NCI-H774 (cell line): Measurements from ENCODE around the gene FZD8.

Source experiments
- DNase-seq: peaks from one replicate; lab custom pipeline; 2025; lab: John Stamatoyannopoulos, UW

FZD8 gene

DNA sequence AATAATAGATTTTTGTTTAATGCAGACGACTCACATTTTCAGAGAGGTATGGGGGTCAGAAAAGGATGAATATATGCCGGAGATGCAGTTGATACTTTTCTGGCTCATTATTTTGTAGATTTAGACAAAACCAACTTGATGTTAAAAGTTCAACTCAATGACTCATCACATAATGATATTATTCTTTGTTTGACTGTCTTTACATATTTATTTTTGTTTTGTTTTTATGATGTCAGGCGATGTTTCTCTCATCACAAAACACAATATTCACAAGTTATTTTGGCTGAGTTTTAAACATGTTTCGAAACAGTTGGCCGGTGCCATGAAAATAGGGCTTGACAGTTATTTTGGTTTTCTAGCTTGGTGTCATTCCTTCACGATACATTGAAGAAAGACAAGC, 35.7 kb downstream of the FZD8 start:
- no peak for DNase-seq

DNA sequence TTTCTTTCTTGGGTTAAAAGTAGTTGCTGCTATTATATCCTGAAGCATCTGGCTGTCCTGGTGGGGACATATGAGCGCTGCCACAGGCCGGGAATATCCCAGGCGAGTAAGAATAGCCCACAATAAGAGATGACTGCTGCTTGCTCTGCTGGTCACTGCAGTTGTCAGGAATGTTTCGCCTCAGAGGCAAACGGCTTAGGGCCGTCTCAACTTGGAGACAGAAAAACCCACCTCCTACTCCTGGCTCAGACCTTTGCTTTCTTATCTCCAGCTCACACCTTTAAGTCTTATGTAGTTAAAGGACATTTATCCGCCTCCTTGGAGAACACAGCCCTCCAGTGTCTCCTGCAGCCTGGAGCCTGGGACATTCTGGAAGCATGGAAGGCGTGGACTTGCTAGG, 36.9 kb downstream of the FZD8 start, which contains the start of gene GJD4:
Gene GJD4 (plus strand): TSS at position 151 of the 400 bp plus-strand sequence. CDS start 227 bp downstream, at position 378.
- DNase-seq = no peak

DNA sequence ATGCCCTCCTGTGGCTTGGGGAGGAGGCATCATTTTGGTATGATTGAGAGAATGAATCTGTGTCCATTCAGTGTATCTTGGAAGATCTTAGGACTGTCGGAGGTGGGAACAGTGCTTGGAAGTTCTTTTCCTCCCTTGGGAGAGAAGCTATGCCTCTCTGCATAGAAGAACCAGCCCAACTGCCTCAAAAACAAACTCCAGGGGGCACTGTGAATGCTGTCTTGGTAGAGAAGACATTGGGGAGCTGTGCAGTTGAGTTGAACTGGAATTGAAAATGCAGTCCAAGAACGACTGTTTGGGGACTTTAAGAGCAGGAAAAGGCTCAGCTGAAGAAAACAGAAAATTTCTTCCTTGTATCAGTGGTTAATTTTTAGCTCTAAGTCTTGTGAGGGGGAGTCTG, 41.9 kb downstream of the FZD8 start:
- DNase-seq = no peak

DNA sequence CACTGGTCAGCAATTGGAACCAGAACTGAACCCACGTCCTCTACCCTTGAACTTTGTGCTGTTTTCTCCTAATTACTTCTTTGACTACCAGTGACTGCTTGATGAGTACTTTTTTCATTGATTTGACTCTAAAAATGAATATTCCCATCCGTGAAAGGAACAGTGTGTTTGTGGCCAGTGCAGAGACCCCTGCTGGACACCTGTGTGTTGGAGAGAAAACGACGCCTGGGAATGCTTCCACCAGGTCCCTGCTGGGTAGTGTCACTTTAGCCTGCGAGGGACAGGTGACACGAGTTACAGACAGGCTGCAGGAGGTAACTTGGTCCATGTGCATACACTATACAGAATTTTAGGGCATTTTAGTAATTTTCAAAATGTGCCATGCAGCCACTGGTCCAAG, 43.7 kb downstream of the FZD8 start:
- DNase-seq = no peak

DNA sequence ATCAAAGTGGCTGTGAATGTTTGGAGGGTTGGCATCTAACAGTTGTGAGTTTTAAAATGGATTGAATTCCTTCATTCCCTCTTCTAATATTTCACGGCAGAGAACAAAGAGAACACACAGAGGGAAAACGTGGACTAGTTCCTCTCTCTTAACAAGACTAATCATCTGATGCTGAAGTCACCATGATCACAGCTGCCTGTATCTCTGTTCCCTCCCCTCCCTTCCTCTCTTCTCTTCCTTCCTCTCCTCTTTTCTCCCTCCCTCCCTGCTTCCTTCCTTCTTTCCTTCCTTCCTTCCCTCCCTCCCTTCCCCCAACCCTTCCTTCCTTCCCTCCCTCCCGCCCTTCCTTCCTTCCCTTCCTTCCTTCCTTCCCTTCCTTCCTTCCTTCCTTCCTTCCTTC, 47.0 kb downstream of the FZD8 start:
- no peak for DNase-seq

DNA sequence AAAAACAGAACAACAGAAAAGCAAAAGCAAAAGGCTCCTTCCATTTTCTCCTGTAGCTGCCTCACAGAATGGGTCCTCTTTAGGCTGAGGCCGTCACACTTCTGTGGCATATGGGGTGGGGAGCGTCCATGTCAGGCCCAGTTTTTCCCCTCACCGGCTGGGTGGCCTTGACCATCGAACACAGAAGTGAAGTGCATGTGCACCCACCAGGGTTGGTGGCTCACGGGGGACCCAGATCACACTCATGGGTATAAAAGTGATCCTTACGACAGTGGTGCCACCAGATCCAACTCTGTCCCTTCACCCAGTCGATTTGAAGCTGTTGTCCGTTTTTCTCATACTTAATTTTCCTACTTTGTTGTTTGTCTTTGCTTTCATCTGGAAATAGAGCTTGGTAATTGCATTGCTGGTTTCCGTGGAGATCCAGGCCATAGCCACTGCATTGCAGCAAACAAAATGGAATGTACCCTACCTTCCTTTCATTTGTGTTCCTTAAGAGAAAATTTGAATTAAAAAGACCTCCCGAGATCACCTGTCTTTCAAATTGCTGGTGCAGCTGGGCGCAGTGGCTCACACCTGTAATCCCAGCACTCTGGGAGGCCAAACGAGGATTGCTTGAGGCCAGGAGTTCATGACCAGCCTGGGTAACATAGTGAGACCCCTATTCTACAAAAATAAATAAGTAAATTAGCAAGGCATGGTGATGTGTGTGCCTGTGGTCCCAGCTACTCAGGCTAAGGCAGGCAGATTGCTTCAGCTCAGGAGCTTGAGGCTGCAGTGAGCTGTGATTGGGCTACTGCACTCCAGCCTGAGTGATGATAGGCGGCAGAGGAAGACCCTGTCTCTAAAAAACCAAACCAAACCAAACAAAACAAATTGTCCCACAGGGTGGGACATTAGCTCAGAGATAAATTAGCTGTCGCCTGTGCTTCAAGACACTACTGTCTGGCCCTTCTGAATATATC, 47.7 kb downstream of the FZD8 start:
- no peak for DNase-seq

DNA sequence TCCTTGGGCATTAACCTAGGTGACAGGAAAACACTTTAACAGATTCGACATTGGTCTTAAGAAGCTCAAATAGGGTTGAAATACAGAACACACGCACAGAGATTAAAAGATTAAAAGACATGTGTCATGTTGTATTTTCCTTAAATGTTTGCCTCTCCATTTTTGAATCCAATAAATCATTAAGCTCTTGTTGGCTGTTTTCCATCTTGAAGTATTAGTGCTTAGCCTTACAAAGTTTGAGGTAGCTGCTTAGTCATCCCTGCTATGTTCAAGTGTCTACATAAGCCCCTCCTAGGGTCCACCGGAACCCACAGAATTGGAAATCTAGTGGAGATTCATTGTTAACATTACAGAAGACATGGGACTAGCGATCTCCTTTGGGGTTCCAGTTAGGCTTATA, 49.7 kb downstream of the FZD8 start:
- DNase-seq = no peak

DNA sequence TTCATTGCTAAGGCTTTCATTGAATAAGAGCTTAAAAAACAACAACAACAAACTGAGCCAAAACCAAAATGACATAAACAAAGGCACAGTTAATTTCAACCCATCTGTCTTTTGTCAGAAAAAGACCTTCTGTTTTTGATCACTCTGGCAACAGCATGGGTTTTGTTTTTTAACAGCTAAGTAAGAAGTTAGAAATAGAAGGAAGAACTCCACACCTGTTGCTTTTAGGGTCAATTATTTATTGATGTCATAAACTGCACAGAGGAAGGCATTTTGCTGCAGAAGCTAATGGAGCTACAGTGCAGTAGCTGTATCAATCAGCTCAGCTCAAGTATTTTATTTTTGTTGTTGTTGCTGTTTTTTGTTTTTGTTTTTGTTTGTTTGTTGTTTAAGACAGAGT, 53.3 kb downstream of the FZD8 start:
- no peak for DNase-seq
